CD4-positive, alpha-beta T cell (primary cell): Measurements from ENCODE around the gene ATP1A4. TPM values are rescaled to one million over a fixed set of nuclear protein-coding genes. Genes with fewer than 3 reads are reported as not detected.

Experiments
- ATAC-seq: fragments of 200-7000 bp; cut with Tn5 transposase; one replicate; pipeline ENCODE4 v1.10.0; 2022; ENCODE audit warnings: mild to moderate bottlenecking; ENCODE audit not compliant: poor library complexity
- CTCF ChIA-PET: fragments of 350-600 bp; sonication (Branson Sonifier 250); formaldehyde crosslinking; loops from one replicate; lab custom pipeline; 2021; ENCODE audit warnings: antibody characterized with exemption, inconsistent platforms; lab: Charles Lee
- POLR2A ChIA-PET: fragments of 350-600 bp; sonication (Branson Sonifier 250); formaldehyde crosslinking; loops from one replicate; lab custom pipeline; 2021; ENCODE audit warnings: antibody characterized with exemption, inconsistent platforms; lab: Charles Lee
- DNase-seq, 14 experiments: peaks; one replicate each; pipeline ENCODE4 v3.0.0-alpha.2; 2013 to 2020; ENCODE audit warnings: mixed read lengths in 2 of 14
- H3K27ac ChIP-seq, 2 donors: one replicate each; pipeline versions ENCODE4 v1.5.1 to v1.7.0; 2013; ENCODE audit warnings: low read length in 2 of 2, low read depth in 1 of 2, mild to moderate bottlenecking in 1 of 2
- H3K27me3 ChIP-seq, 2 experiments: 1 replicate in 1 of 2; 2 replicates in 1 of 2; pipeline versions ENCODE4 v1.6.1 to v1.7.0; 2013; ENCODE audit warnings: low read length in 2 of 2, control low read depth in 1 of 2, mild to moderate bottlenecking in 1 of 2, moderate library complexity in 1 of 2; ENCODE audit not compliant: insufficient read depth in 2 of 2, control insufficient read depth in 1 of 2
- H3K36me3 ChIP-seq: one replicate; pipeline ENCODE4 v1.6.1; 2013; ENCODE audit warnings: low read length, control low read depth; ENCODE audit not compliant: insufficient read depth
- H3K4me1 ChIP-seq: one replicate; pipeline ENCODE4 v1.6.1; 2013; ENCODE audit warnings: low read length, control low read depth; ENCODE audit not compliant: insufficient read depth
- H3K4me3 ChIP-seq: one replicate; pipeline ENCODE4 v1.5.1; 2013; ENCODE audit warnings: mild to moderate bottlenecking, low read length, moderate library complexity
- H3K9me3 ChIP-seq, 2 experiments: 1 replicate in 1 of 2; 2 replicates in 1 of 2; pipeline versions ENCODE4 v1.6.1 to v1.7.0; 2013; ENCODE audit warnings: low read length in 2 of 2, mild to moderate bottlenecking in 2 of 2, control low read depth in 1 of 2, moderate library complexity in 1 of 2; ENCODE audit not compliant: control insufficient read depth in 1 of 2, insufficient read depth in 1 of 2
- H3K27ac Mint-ChIP-seq: one replicate; pipeline ENCODE4 v1.8.0; 2020; ENCODE audit warnings: mixed read lengths
- H3K27me3 Mint-ChIP-seq: one replicate; pipeline ENCODE4 v1.8.0; 2021; ENCODE audit warnings: mixed read lengths
- H3K36me3 Mint-ChIP-seq: one replicate; pipeline ENCODE4 v1.8.0; 2021; ENCODE audit warnings: low read depth, mixed read lengths
- H3K4me1 Mint-ChIP-seq: one replicate; pipeline ENCODE4 v1.8.0; 2021; ENCODE audit warnings: low read depth, mixed read lengths
- H3K4me3 Mint-ChIP-seq: one replicate; pipeline ENCODE4 v1.8.0; 2020; ENCODE audit warnings: mild to moderate bottlenecking, mixed read lengths
- H3K9me3 Mint-ChIP-seq: one replicate; pipeline ENCODE4 v1.8.0; 2020; ENCODE audit warnings: mixed read lengths
- CTCF ChIP-seq: fragments of 200-600 bp; IDR thresholded peaks from one replicate; pipeline ENCODE4 v1.8.0; 2022; ENCODE audit warnings: antibody characterized with exemption, mild to moderate bottlenecking
- intact Hi-C, 2 experiments: fragments of 100-400 bp; cut with DNase I in 1 of 2; cut with micrococcal nuclease in 1 of 2; formaldehyde crosslinking; loops; one replicate each; pipeline versions ENCODE4 v1.15.1 to v1.9.0; 2023 to 2025; cut with DNase I, micrococcal nuclease
- total RNA-seq, 174 experiments: library from RNA in 2 of 174; stranded (reverse) in 2 of 174; gene quantifications; one replicate each; pipeline ENCODE4 v1.2.3 and lab custom pipeline; 2021 to 2026

ATP1A4 gene
- total RNA-seq, 2 experiments from 2014 or later, result 0.22 TPM; not detected in 1

- TF ChIP-seq CTCF, result no peak
- POLR2A ChIA-PET, result no interaction called here
- Mint-ChIP-seq H3K27me3 (peaks cover 18% of the 10 kb centered on the region), H3K4me1 (no peaks in the 10 kb centered on the region), H3K27ac (no peak within 1 kb of the TSS), H3K36me3 (no peaks in the 10 kb centered on the region), H3K4me3 (no peak within 1 kb of the TSS), H3K9me3 (no peaks in the 10 kb centered on the region)
- CTCF ChIA-PET, result no interaction called here
- Histone ChIP-seq H3K4me3 (no peak within 1 kb of the TSS), H3K27ac (no peak within 1 kb of the TSS), H3K9me3 (no peaks in the 10 kb centered on the region), H3K36me3 (no peaks in the 10 kb centered on the region), H3K27me3 (peaks cover 7 to 21% of the 10 kb centered on the region in 2 experiments), H3K4me1 (no peaks in the 10 kb centered on the region)
- ATAC-seq (no peak), DNase-seq (no peak)
- intact Hi-C loops, result no loop called here
Observed at GRCh38 chr1:160115545-160116282, 35.7 kb upstream of the ATP1A4 start, which contains the start of gene ATP1A2. Gene ATP1A2 (plus strand): TSS chr1:160115759. CDS start chr1:160115862, 103 bp downstream.

GRCh38 chr1:160116283-160117147 lies 34.9 kb upstream of the ATP1A4 start:
- no peak overlapping the region for H3K4me3 ChIP-seq
- Mint-ChIP-seq H3K36me3 (no peaks in the 10 kb centered on the region), H3K4me3 (no peak overlapping the region), H3K4me1 (no peaks in the 10 kb centered on the region), H3K27ac (no peak overlapping the region), H3K9me3 (no peaks in the 10 kb centered on the region), H3K27me3 (peaks cover 18% of the 10 kb centered on the region)
- H3K27me3 ChIP-seq, result peaks cover 7 to 21% of the 10 kb centered on the region in 2 experiments
- TF ChIP-seq CTCF, result no peak
- no peaks in the 10 kb centered on the region for H3K36me3 ChIP-seq
- POLR2A ChIA-PET, result no interaction called here
- H3K27ac ChIP-seq, result no peak overlapping the region
- intact Hi-C loops, result no loop called here
- H3K9me3 ChIP-seq, result no peaks in the 10 kb centered on the region
- ATAC-seq, result no peak
- CTCF ChIA-PET, result no interaction called here
- H3K4me1 ChIP-seq, result no peaks in the 10 kb centered on the region
- no peak for DNase-seq

GRCh38 chr1:160117300-160117699 lies 34.1 kb upstream of the ATP1A4 start:
- Mint-ChIP-seq H3K27ac (no peak overlapping the region), H3K36me3 (no peaks in the 10 kb centered on the region), H3K4me3 (no peak overlapping the region), H3K4me1 (no peaks in the 10 kb centered on the region), H3K9me3 (no peaks in the 10 kb centered on the region), H3K27me3 (peaks cover 18% of the 10 kb centered on the region)
- Histone ChIP-seq H3K27ac (no peak overlapping the region), H3K36me3 (no peaks in the 10 kb centered on the region), H3K27me3 (peaks cover 7 to 19% of the 10 kb centered on the region in 2 experiments), H3K9me3 (no peaks in the 10 kb centered on the region), H3K4me3 (no peak overlapping the region), H3K4me1 (no peaks in the 10 kb centered on the region)
- ATAC-seq (no peak), DNase-seq (no peak)
- TF ChIP-seq CTCF, result no peak
- ChIA-PET POLR2A (no interaction called here), CTCF (no interaction called here)
- intact Hi-C loops, result no loop called here
